ENCODE results near the gene RASL11B. TPM values are rescaled to one million over a fixed set of nuclear protein-coding genes. Genes with fewer than 3 reads are reported as not detected.

Gene RASL11B
- total and polyA plus RNA-seq, 12 donors, result 1.3 to 11.0 (median 3.3) TPM

DNA sequence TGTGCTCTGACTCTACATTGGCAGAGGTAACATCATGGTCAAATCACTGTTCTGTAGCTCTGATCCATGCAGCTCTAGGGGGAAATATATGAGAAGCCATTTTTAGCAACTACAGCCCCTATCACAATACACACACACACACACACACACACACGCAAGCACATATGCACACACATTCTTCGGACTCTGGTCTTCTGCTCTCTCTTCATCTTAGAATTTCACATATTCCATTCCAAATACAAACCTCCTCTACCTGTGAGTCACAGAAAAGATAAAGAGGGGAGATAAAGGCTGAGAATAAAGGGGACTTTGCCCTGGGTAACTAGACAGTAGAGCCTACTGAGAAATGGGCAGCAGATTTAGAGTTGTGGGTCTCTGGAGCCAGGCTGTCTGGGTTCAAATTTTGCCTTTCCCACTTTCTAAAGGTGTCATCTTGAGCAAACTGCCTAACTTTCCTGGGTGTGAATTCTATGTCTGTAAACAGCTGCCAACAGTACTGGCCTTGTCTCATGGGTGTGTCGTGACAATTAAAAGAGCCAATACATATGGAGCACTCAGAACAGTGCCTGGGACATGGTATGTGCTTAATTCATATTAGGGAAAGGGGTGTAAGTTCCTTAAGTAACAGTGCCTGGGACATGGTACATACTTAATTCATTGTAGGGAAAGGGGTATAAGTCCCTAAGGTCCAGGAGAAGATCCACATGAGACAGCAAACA, 11.6 kb upstream of the RASL11B start:
- no peak for DNase-seq
- Histone ChIP-seq H3K36me3 (replicated peaks in 1 of 2) (no peaks in the 10 kb centered on the region), H3K27me3 (no peaks in the 10 kb centered on the region), H3K4me3 (no peak overlapping the region), H3K9me3 (replicated peaks in 1 of 3) (no peaks in the 10 kb centered on the region), H3K27ac (no peak overlapping the region), H3K4me1 (replicated peaks in 1 of 2) (peaks cover 0 to 14% of the 10 kb centered on the region in 2 donors)
- intact Hi-C loops (cut with DNase I), result loop anchor here in 1 of 2 donors (10.0 kb wide), 1 partner anchor 306 kb away; no protein-coding TSS in a partner anchor
- TF ChIP-seq CTCF (IDR thresholded peaks at IDR 0.05) (no peak), POLR2A (IDR thresholded peaks at IDR 0.05) (no peak)
- whole genome bisulfite sequencing, 4 donors, result 85 to 97% (median 93%) methylated on average over 3 of the region's 3 CpGs

DNA sequence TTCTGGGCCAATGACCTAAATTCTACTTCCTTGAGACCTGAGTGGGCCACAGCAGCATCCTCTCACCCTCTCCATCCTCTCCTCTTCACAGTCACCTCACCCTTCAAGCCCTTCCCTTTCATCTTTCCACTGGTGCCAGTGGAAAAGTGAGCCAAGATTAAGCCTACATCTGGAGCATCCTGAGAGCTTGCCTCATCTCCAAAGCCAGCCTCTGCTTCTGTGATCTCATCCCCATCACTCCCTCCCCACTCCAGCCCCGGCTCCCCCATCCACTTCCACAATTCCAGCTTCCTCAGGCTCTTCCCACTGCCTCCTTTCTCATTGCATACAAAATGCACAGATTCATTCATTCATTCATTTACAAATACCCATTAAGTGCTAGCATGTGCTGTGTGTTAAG, 10.1 kb upstream of the RASL11B start:
- intact Hi-C loops (cut with DNase I), result loop anchor here in 1 of 2 donors (10.0 kb wide), 1 partner anchor 307 kb away; no protein-coding TSS in a partner anchor
- TF ChIP-seq POLR2A (IDR thresholded peaks at IDR 0.05), result no peak
- no peak for TF ChIP-seq CTCF (IDR thresholded peaks at IDR 0.05)
- 71 to 95% (median 86%) methylated on average over 1 of the region's 1 CpG for WGBS, 4 donors

GRCh38 chr4:52852711-52853110, 9.4 kb upstream of the RASL11B start:
- TF ChIP-seq POLR2A (IDR thresholded peaks at IDR 0.05) (no peak), CTCF (IDR thresholded peaks at IDR 0.05) (no peak)
- Histone ChIP-seq H3K27me3 (no peaks in the 10 kb centered on the region), H3K9me3 (replicated peaks in 1 of 3) (no peaks in the 10 kb centered on the region), H3K4me1 (replicated peaks in 1 of 2) (peaks cover 0 to 14% of the 10 kb centered on the region in 2 donors), H3K36me3 (replicated peaks in 1 of 2) (no peaks in the 10 kb centered on the region), H3K4me3 (no peak overlapping the region), H3K27ac (peak overlapping the region in 1 of 5 donors; percentile 33)
- no peak for DNase-seq
- 59 to 79% (median 72%) methylated on average over 3 of the region's 3 CpGs for WGBS, 4 donors
- intact Hi-C loops (cut with DNase I), result loop anchor here in 1 of 2 donors (10.0 kb wide), 1 partner anchor 308 kb away; no protein-coding TSS in a partner anchor

More for the DNA sequence above, 10.1 kb upstream of the RASL11B start:
- no peak overlapping the region for H3K4me3 ChIP-seq
- no peaks in the 10 kb centered on the region for H3K9me3 ChIP-seq (replicated peaks in 1 of 3)
- peaks cover 0 to 14% of the 10 kb centered on the region in 2 donors for H3K4me1 ChIP-seq (replicated peaks in 1 of 2)
- H3K27ac ChIP-seq, result no peak overlapping the region
- DNase-seq, result no peak
- no peaks in the 10 kb centered on the region for H3K27me3 ChIP-seq
- H3K36me3 ChIP-seq (replicated peaks in 1 of 2), result no peaks in the 10 kb centered on the region

DNA sequence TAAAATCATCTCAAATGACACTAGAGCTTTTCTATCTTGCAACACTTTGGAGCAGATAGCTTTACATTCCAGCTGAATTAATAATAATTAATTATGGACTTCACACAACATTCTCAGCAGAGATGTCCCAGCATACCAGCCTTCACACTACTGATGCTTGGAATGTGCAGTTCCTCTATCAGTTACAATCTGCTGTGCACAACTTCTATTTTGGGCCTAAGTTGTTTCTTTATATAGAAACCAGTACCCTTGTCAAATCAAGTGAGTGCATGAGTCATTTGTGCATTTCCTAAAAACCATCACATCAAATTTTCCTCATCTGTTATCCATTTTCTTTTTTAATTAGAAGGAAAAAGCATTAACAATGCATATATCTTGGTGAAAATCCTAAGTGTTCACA, 8.8 kb upstream of the RASL11B start:
- intact Hi-C loops (cut with DNase I), result loop anchor here in 1 of 2 donors (10.0 kb wide), 1 partner anchor 309 kb away; no protein-coding TSS in a partner anchor
- Histone ChIP-seq H3K4me3 (no peak overlapping the region), H3K4me1 (replicated peaks in 1 of 2) (peaks cover 0 to 14% of the 10 kb centered on the region in 2 donors), H3K27me3 (no peaks in the 10 kb centered on the region), H3K27ac (peak overlapping the region in 1 of 5 donors; percentile 33), H3K9me3 (replicated peaks in 1 of 3) (no peaks in the 10 kb centered on the region), H3K36me3 (replicated peaks in 1 of 2) (no peaks in the 10 kb centered on the region)
- TF ChIP-seq CTCF (IDR thresholded peaks at IDR 0.05) (no peak), POLR2A (IDR thresholded peaks at IDR 0.05) (no peak)
- DNase-seq, result no peak

Data from adrenal gland (tissue), 12 donors.